Endothelial cell of umbilical vein (primary cell): ENCODE results near the gene CACNA2D3. TPM values are rescaled to one million over a fixed set of nuclear protein-coding genes. Genes with fewer than 3 reads are reported as not detected.

Experiments
- BruUV-seq: library from RNA; stranded (reverse); fragments of 400-500 nt; replicated peaks from 2 replicates; lab custom pipeline; 2021; lab: Mats Ljungman, UMichigan
- CTCF ChIA-PET: fragments of 300-600, 350-600 bp; sonication (Branson Sonifier 250); formaldehyde crosslinking; loops from one replicate; lab custom pipeline; 2021; ENCODE audit warnings: antibody characterized with exemption, inconsistent platforms; lab: Charles Lee
- POLR2A ChIA-PET: fragments of 300-600, 350-600 bp; sonication (Branson Sonifier 250); formaldehyde crosslinking; loops from one replicate; lab custom pipeline; 2021; ENCODE audit warnings: antibody characterized with exemption, inconsistent platforms; lab: Charles Lee
- DNase-seq: peaks from one replicate; pipeline ENCODE4 v3.0.0-alpha.2; 2011; ENCODE audit warnings: low read depth, low spot score
- FAIRE-seq: peaks from 2 replicates; lab custom pipeline; 2011; peaks lifted over from hg19 to GRCh38; lab: Jason Lieb, UNC
- H2AFZ ChIP-seq: 2 replicates; pipeline ENCODE4 v1.6.0; 2012; ENCODE audit warnings: low read depth, low read length, control low read depth, inconsistent platforms
- H3K27ac ChIP-seq: 2 replicates; pipeline ENCODE4 v1.5.1; 2011; ENCODE audit warnings: low read depth, mild to moderate bottlenecking, control low read depth, low read length, moderate library complexity; ENCODE audit not compliant: insufficient read depth
- H3K27me3 ChIP-seq, 2 experiments: 2 replicates each; pipeline versions ENCODE4 v1.6.0 to v1.6.1; 2011; ENCODE audit warnings: low read length in 2 of 2, mixed read lengths in 1 of 2; ENCODE audit not compliant: control insufficient read depth in 2 of 2, insufficient read depth in 2 of 2
- H3K36me3 ChIP-seq, 2 experiments: 2 replicates in 1 of 2; 3 replicates in 1 of 2; pipeline ENCODE4 v1.5.1; 2011; ENCODE audit warnings: low read length in 2 of 2, mild to moderate bottlenecking in 1 of 2, moderate library complexity in 1 of 2; ENCODE audit not compliant: control insufficient read depth in 2 of 2, insufficient read depth in 2 of 2; ENCODE audit errors: extremely low read depth in 1 of 2
- H3K4me1 ChIP-seq: 3 replicates; pipeline ENCODE4 v1.5.1; 2011; ENCODE audit warnings: mild to moderate bottlenecking, low read length; ENCODE audit not compliant: control insufficient read depth, insufficient read depth; ENCODE audit errors: extremely low read depth
- H3K4me2 ChIP-seq: 2 replicates; pipeline ENCODE4 v1.6.1; 2011; ENCODE audit warnings: low read length, control low read depth, mixed read lengths; ENCODE audit not compliant: insufficient read depth
- H3K4me3 ChIP-seq, 3 experiments: fragments of 200-600 bp in 1 of 3; sonication (generic), shearing (Covaris generic) in 1 of 3; replicated peaks in 1 of 3; 2 replicates each; pipeline ENCODE4 v1.5.1; 2011 to 2016; ENCODE audit warnings: control low read depth in 3 of 3, low read length in 3 of 3, mild to moderate bottlenecking in 2 of 3, inconsistent platforms in 1 of 3, low read depth in 1 of 3, moderate library complexity in 1 of 3; ENCODE audit not compliant: insufficient read depth in 1 of 3
- H3K79me2 ChIP-seq: 2 replicates; pipeline ENCODE4 v1.6.0; 2012; ENCODE audit warnings: low read length, inconsistent platforms; ENCODE audit not compliant: control insufficient read depth, insufficient read depth
- H3K9ac ChIP-seq: replicated peaks from 2 replicates; pipeline ENCODE3; 2011; ENCODE audit warnings: low read length, control low read depth; ENCODE audit not compliant: insufficient read depth; ENCODE audit errors: extremely low read depth
- H3K9me1 ChIP-seq: replicated peaks from 3 replicates; pipeline ENCODE4 v1.6.0; 2011; ENCODE audit warnings: mild to moderate bottlenecking, low read length; ENCODE audit not compliant: control insufficient read depth, insufficient read depth; ENCODE audit errors: extremely low read depth
- H3K9me3 ChIP-seq: replicated peaks from 2 replicates; pipeline ENCODE4 v1.5.1; 2012; ENCODE audit warnings: low read length, inconsistent platforms; ENCODE audit not compliant: control insufficient read depth, insufficient read depth
- H4K20me1 ChIP-seq: replicated peaks from 2 replicates; pipeline ENCODE3; 2011; ENCODE audit warnings: mild to moderate bottlenecking, low read length; ENCODE audit not compliant: control insufficient read depth, insufficient read depth; ENCODE audit errors: extremely low read depth
- CTCF ChIP-seq, 2 donors: IDR thresholded peaks; 1 replicate in 1 of 2; 2 replicates in 1 of 2; pipeline ENCODE4 v1.5.1; 2011; ENCODE audit warnings: low read length in 2 of 2, mild to moderate bottlenecking in 2 of 2, moderate library complexity in 2 of 2, control low read depth in 1 of 2, inconsistent platforms in 1 of 2, low read depth in 1 of 2; ENCODE audit not compliant: insufficient read depth in 1 of 2; ENCODE audit errors: extremely low read depth in 1 of 2
- EZH2 ChIP-seq: IDR thresholded peaks from 2 replicates; pipeline ENCODE4 v1.6.1; 2012; ENCODE audit warnings: borderline replicate concordance, low read depth, mild to moderate bottlenecking, moderate library complexity, low read length, inconsistent platforms; ENCODE audit not compliant: severe bottlenecking
- FOS ChIP-seq: IDR thresholded peaks from 2 replicates; pipeline ENCODE4 v1.6.1; 2011; ENCODE audit warnings: mild to moderate bottlenecking, low read length, moderate library complexity, borderline replicate concordance; ENCODE audit not compliant: insufficient read depth
- GATA2 ChIP-seq: IDR thresholded peaks from 2 replicates; pipeline ENCODE4 v1.7.0; 2011; ENCODE audit warnings: low read depth, mild to moderate bottlenecking, moderate library complexity, mixed read lengths, low read length; ENCODE audit not compliant: insufficient read length, insufficient read depth
- JUN ChIP-seq: IDR thresholded peaks from 2 replicates; pipeline ENCODE4 v1.6.1; 2011; ENCODE audit warnings: borderline replicate concordance, low read depth; ENCODE audit not compliant: insufficient read length, insufficient read depth
- MAX ChIP-seq: IDR thresholded peaks from 2 replicates; pipeline ENCODE4 v1.6.1; 2011; ENCODE audit not compliant: insufficient read depth, insufficient read length
- MYC ChIP-seq: IDR thresholded peaks from one replicate; pipeline ENCODE4 v1.6.1; 2011; ENCODE audit warnings: mild to moderate bottlenecking, low read depth, low read length
- POLR2A ChIP-seq: IDR thresholded peaks from 2 replicates; pipeline ENCODE4 v1.6.1; 2012; ENCODE audit warnings: low read depth, mild to moderate bottlenecking, control low read depth, low read length
- POLR2AphosphoS5 ChIP-seq: IDR thresholded peaks from 2 replicates; pipeline ENCODE4 v1.6.1; 2012; ENCODE audit warnings: low read depth, mild to moderate bottlenecking, control low read depth, low read length, moderate library complexity; ENCODE audit not compliant: insufficient read depth
- dilution Hi-C: fragments of 300-500 bp; cut with MboI; formaldehyde crosslinking; loops from one replicate; pipeline ENCODE4 v1.15.0; 2019; ENCODE audit warnings: low sequenced_read_pairs; ENCODE audit not compliant: extremely low pct_ligation_motif_present
- intact Hi-C: fragments of 100-400 bp; cut with micrococcal nuclease; formaldehyde crosslinking; loops from one replicate; pipeline ENCODE4 v1.10.0; 2022
- polyA plus RNA-seq, 4 experiments: library from polyadenylated mRNA; depleted of rRNA in 3 of 4; stranded (reverse) in 3 of 4; unstranded in 1 of 4; fragments of >200 nt; gene quantifications; 2 replicates each; pipeline versions ENCODE4 v1.2.1 to v1.2.3, GENCODE V29; 2011 to 2012; ENCODE audit warnings: missing spikeins in 1 of 4
- total RNA-seq: library from RNA; stranded (reverse); gene quantifications from 2 replicates; pipeline ENCODE4 v1.2.3, GENCODE V29; 2021

The CACNA2D3 gene
- total and polyA plus RNA-seq, 2 donors (not counting 3 experiments of a cell fraction or from before 2014, with no cell fraction given), result not detected

- Histone ChIP-seq H3K27me3 (no peaks in the 10 kb centered on the region), H3K9me1 (no peaks in the 10 kb centered on the region), H3K27ac (no peak overlapping the region), H2AFZ (no peak overlapping the region), H3K9me3 (no peaks in the 10 kb centered on the region), H3K36me3 (no peaks in the 10 kb centered on the region), H3K4me3 (no peak overlapping the region), H3K4me1 (no peaks in the 10 kb centered on the region), H4K20me1 (no peaks in the 10 kb centered on the region), H3K79me2 (no peaks in the 10 kb centered on the region), H3K4me2 (no peak overlapping the region), H3K9ac (no peak overlapping the region)
- DNase-seq, result no peak
- CTCF ChIA-PET, result no interaction called here
- intact Hi-C loops (no loop called here), dilution Hi-C loops (no loop called here)
- TF ChIP-seq MAX (no peak), GATA2 (no peak), POLR2A (no peak), POLR2AphosphoS5 (no peak), FOS (no peak), JUN (no peak), EZH2 (no peak), MYC (no peak), CTCF (IDR thresholded peaks at IDR 0.05; ENCODE audit: extremely low read depth in 1 of 2, insufficient read depth in 1 of 2, low read depth in 1 of 2, low read length in 2 of 2) (no peak)
- FAIRE-seq, result no peak
- BruUV-seq, result no TSS peak
- POLR2A ChIA-PET, result no interaction called here
Measured at GRCh38 chr3:54085936-54086335, 36.4 kb upstream of the CACNA2D3 start.
